ENCODE results near the gene PLK3.

DNA sequence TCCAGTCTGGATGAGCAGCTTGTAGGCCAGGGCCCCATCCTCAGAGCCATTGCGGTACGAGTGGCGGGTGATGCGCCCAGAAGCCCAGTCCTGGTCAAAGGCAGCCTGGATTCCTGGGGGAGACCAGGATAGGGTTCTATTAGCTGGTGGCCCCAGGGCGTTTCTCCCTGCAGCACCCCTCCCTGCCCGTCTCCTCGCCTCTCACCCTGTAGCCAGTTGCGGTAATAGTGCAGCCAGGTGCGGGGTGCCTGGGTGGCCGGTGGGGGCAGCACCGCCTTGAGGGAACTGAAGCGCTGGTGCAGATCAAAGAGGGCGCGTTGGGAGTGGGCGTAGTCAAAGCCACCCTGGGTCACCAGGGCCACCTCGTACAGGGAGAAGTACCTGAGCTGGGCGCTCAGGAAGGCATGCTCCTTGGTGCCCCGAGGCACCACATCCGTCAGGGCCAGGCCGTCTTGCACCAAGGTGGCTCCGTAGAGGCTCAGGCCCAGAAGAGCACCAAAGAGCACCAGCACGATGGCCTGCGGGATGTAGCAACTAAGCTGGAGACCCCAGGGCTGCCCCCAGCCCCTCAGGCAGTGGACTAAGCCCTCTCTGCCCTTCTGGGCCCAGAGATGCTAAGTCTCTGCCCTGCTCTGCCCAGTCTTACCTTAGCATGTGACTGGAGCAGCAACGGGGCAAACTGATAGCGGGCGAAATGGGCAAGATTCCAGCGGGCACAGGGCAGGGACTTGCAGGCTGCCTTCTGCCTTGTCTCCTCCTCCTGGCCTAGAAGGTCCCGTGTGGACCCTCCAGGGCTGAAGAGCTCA is 27.2 kb downstream of the PLK3 start:
- TF ChIP-seq, protein P1, sequence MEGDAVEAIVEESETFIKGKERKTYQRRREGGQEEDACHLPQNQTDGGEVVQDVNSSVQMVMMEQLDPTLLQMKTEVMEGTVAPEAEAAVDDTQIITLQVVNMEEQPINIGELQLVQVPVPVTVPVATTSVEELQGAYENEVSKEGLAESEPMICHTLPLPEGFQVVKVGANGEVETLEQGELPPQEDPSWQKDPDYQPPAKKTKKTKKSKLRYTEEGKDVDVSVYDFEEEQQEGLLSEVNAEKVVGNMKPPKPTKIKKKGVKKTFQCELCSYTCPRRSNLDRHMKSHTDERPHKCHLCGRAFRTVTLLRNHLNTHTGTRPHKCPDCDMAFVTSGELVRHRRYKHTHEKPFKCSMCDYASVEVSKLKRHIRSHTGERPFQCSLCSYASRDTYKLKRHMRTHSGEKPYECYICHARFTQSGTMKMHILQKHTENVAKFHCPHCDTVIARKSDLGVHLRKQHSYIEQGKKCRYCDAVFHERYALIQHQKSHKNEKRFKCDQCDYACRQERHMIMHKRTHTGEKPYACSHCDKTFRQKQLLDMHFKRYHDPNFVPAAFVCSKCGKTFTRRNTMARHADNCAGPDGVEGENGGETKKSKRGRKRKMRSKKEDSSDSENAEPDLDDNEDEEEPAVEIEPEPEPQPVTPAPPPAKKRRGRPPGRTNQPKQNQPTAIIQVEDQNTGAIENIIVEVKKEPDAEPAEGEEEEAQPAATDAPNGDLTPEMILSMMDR (conservative IDR thresholded peaks at IDR 0.05), result no peak
- no peak for TF ChIP-seq EZH2 (IDR thresholded peaks at IDR 0.05; ENCODE audit: low read depth)

Measured in PC-9 (cell line).